ENCODE measurements around the gene UGT3A1.
"Not testable (repeated sequence)": the region's sequence is repeated elsewhere in the genome, so short reads cannot be mapped to it uniquely, and the experiment has no call there.

UGT3A1 gene

DNA sequence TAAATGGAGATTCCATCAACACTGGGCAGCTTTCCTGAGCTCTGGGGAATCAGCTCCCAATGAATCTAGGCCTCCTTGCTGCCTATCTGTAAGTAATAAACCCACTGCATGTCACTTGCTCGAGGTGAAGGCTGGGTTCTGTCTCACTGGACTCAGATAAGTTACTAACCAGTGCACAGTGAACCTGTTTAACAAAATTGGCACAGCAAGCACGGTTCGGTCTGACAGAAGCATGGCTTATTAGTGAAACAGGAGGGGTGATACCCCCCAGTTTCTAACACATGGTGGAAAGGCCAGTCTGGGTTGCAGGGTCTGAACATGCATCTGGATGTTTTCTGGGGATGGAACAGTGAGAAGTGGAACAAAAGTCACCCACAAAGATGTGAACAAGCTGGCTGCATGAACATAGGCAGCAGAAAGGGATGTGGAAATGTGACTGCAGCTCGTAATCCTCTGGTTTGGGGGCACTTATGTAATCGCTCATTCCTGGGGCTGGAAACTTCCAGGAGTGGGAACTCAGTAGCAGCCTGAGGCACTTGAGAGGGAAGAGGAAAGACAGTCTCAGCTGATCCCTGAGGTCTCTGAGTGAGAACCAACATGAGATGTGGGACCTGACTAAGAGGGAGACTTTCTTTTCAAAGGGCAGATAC is 37.8 kb upstream of the UGT3A1 start:
- Histone ChIP-seq H3K27me3 (ENCODE audit: insufficient read depth, poor library complexity, severe bottlenecking) (no peaks in the 10 kb centered on the region), H3K4me3 (replicated peaks; ENCODE audit: insufficient read depth, low read length) (no peak overlapping the region), H3K27ac (replicated peaks) (no peak overlapping the region)
- TF ChIP-seq GABPA (IDR thresholded peaks at IDR 0.05; ENCODE audit: low read depth), result no peak
- no peak for TF ChIP-seq REST (IDR thresholded peaks at IDR 0.05; ENCODE audit: insufficient replicate concordance, low read depth)
- no peak for TF ChIP-seq SPI1 (IDR thresholded peaks at IDR 0.05; ENCODE audit: borderline replicate concordance, low read depth)
- TF ChIP-seq CTCF (IDR thresholded peaks at IDR 0.05; ENCODE audit: insufficient read depth, low read length), result no peak
- no peak for TF ChIP-seq POLR2AphosphoS5 (IDR thresholded peaks at IDR 0.05; ENCODE audit: low read depth)
- DNase-seq (ENCODE audit: low read depth in 1 of 2, low spot score in 1 of 2), result no peak

GRCh38 chr5:36027711-36028110 is 36.5 kb upstream of the UGT3A1 start:
- no peaks in the 10 kb centered on the region for H3K27me3 ChIP-seq (ENCODE audit: insufficient read depth, poor library complexity, severe bottlenecking)
- H3K27ac ChIP-seq (replicated peaks), result no peak overlapping the region
- no peak overlapping the region for H3K4me3 ChIP-seq (replicated peaks; ENCODE audit: insufficient read depth, low read length)
- no peak for DNase-seq (ENCODE audit: low read depth in 1 of 2, low spot score in 1 of 2)
- no peak for TF ChIP-seq GABPA (IDR thresholded peaks at IDR 0.05; ENCODE audit: low read depth)

DNA sequence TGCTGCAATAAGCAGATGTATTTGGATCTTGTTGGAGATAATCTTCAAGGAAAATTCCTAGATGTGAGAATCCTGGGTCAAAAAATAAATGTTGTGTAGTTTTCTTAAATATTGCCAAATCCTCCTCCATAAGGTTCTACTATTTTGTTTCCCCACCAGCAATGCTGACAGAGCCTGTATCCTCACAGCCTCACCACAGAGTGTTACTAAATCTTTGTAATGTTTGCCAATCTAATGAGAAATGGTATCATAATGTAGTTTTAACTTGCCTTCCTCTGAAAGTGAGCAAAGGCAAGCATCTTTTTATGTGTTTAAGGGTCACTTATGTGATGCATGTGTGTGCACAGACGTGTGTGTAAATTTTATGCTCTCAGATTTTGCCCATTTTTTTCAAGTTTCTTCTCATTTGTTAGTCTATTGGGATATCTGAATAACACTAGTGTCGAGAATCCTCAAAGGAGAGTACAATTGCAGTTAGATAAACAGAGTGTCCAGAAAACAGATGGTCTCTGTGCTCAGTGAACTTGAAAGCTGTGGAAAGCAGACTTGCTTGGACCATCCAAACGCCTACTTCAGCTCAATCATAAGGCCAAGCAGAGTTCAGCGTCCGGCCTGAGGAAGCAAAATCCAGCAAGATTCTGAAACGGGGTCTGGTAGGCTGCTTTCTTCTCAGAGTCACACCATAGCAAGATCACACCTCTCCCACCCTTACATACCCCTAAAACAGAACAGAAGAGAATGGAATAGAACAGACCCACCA is 35.7 kb upstream of the UGT3A1 start:
- TF ChIP-seq REST (IDR thresholded peaks at IDR 0.05; ENCODE audit: insufficient replicate concordance, low read depth) (no peak), POLR2AphosphoS5 (IDR thresholded peaks at IDR 0.05; ENCODE audit: low read depth) (no peak), GABPA (IDR thresholded peaks at IDR 0.05; ENCODE audit: low read depth) (no peak), SPI1 (IDR thresholded peaks at IDR 0.05; ENCODE audit: borderline replicate concordance, low read depth) (no peak), CTCF (IDR thresholded peaks at IDR 0.05; ENCODE audit: insufficient read depth, low read length) (no peak)
- no peak for DNase-seq (ENCODE audit: low read depth in 1 of 2, low spot score in 1 of 2)
- Histone ChIP-seq H3K27ac (replicated peaks) (no peak overlapping the region), H3K4me3 (replicated peaks; ENCODE audit: insufficient read depth, low read length) (no peak overlapping the region), H3K27me3 (ENCODE audit: insufficient read depth, poor library complexity, severe bottlenecking) (no peaks in the 10 kb centered on the region)

- H3K27me3 ChIP-seq (ENCODE audit: insufficient read depth, poor library complexity, severe bottlenecking), result not testable (repeated sequence)
These were observed 31.1 kb upstream of the UGT3A1 start for GRCh38 chr5:36022246-36022645.

DNA sequence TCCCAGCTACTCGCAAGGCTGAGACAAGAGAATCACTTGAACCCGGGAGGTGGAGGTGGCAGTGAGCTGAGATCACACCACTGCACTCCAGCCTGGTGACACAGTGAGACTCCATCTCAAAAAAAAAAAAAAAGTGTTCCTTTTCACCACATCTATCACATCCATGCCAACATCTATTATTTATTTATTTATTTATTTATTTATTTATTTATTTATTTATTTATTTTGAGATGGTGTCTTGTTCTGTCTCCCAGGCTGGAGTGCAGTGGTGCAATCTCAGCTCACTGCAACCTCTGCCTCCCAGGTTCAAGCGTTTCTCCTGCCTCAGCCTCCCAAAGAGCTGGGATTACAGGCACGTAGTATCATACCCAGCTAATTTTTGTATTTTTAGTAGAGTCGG is 28.4 kb upstream of the UGT3A1 start:
- H3K27me3 ChIP-seq (ENCODE audit: insufficient read depth, poor library complexity, severe bottlenecking); H3K4me3 ChIP-seq (replicated peaks; ENCODE audit: insufficient read depth, low read length); DNase-seq (ENCODE audit: low read depth in 1 of 2, low spot score in 1 of 2); H3K27ac ChIP-seq (replicated peaks): not testable (repeated sequence)

More at GRCh38 chr5:36022246-36022645, 31.1 kb upstream of the UGT3A1 start:
- not testable (repeated sequence) for DNase-seq (ENCODE audit: low read depth in 1 of 2, low spot score in 1 of 2); H3K27ac ChIP-seq (replicated peaks); H3K4me3 ChIP-seq (replicated peaks; ENCODE audit: insufficient read depth, low read length)

Measured in HL-60 (cell line).